GM18508 (cell line): ENCODE results near the gene DCTN1.

ENCODE experiments used
- ATAC-seq: cut with Tn5 transposase; IDR thresholded peaks from one replicate; pipeline ENCODE4 v1.9.1; 2021; ENCODE audit warnings: moderate number of reproducible peaks; ENCODE audit not compliant: insufficient read depth, unreplicated experiment

Gene DCTN1

DNA sequence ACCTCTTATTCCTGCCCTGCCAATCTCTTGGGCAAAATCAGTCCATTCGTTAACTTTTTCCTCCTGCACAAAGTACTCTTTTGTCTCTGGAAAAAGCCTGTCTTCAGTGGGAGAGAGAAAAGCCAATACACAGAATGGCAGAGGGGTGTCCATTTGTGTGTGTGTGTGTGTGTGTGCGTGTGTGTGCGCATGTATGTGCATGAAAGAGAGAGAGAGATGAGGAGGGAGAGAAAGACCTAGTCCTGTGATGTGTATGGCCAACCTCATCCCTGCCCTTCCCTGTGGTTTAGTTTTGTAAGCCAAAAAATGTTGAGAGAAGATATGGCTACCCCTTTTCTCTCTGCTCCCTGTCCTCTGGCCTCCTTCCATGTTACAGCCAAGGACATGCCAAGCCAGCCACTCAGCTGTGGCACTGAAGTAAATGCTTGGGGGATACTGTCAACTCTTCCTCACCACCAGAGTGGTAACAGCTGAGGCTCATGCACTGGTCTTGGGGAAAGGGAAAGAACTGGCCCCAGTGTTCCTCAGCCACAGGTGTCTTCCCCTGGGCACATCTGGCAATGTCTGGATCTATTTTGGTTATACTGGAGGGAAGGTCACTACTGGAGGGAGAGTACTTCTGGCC, 47.4 kb downstream of the DCTN1 start:
- no peak for ATAC-seq

GRCh38 chr2:74328573-74328972, 51.5 kb downstream of the DCTN1 start:
- no peak for ATAC-seq

DNA sequence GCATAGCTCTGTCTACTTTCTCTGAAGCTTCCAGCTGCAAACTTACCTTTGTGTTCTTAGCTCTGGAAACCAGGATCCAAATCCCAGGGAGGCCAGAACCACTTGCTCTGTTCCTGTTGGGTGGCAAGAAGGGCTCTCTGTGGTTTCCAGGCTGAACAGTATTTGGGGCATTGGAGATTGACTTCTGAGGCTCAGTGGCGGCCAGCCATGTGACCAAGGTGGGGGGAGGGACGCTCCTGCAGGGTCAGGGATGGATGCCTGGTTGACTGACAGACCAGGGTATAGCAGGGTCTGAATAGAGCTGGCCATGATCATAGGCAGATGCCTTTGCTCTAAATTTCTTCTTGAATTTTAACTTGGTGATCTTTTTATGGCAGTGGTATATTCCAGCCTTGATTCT, 52.0 kb downstream of the DCTN1 start:
- no peak for ATAC-seq

GRCh38 chr2:74327627-74328026, 52.5 kb downstream of the DCTN1 start:
- ATAC-seq = no peak

- ATAC-seq = no peak
Measured at GRCh38 chr2:74327199-74327598, 52.9 kb downstream of the DCTN1 start.

DNA sequence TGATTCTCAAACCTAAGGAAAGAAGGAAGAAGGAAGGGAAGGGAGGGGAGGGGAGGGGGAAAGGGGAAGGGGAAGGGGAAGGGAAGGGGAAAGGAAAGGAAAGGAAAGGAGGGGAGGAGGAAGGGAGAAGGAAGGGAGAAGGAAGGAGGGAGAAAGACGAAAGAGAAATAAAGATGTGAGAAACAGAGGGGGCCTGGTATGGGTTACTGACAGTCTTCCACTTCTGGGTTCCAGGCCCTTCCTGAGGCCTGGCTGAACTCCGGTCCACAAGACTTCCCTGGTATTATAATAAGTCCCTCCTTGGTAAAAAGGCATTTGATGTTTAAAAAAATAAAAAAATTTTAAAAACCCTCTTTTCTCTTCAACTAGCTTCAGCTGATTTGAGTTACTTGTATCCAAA, 54.3 kb downstream of the DCTN1 start:
- no peak for ATAC-seq

GRCh38 chr2:74321737-74322136, 58.4 kb downstream of the DCTN1 start:
- no peak for ATAC-seq

GRCh38 chr2:74317701-74318100, 62.4 kb downstream of the DCTN1 start:
- ATAC-seq = no peak

- ATAC-seq = no peak
Measured at GRCh38 chr2:74316627-74317295, 63.4 kb downstream of the DCTN1 start.

- ATAC-seq = no peak
Measured at GRCh38 chr2:74314107-74314506, 66.0 kb downstream of the DCTN1 start.

DNA sequence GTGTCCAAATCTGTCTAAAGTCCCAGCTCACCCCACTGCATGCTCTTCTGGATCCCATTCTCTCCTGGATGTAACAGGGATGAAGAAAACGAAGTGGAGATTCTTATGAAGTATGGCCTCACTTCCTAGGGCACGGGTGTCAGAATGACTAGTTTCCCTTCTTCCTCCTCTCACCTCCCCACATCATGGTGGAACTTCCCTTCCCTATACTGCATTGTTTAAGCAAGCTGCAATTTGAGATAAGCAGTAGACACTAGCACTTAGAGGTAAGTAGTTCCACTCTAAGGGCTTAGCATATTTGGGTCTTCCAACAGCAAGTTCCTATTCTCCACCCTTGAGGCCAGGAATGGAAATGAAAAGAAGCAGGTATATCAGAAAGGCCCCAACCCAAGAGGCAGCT, 66.6 kb downstream of the DCTN1 start:
- no peak for ATAC-seq

GRCh38 chr2:74312913-74313312, 67.2 kb downstream of the DCTN1 start:
- no peak for ATAC-seq
